Measurements from ENCODE around the gene PALD1. TPM values are rescaled to one million over a fixed set of nuclear protein-coding genes. Genes with fewer than 3 reads are reported as not detected.

The PALD1 gene
- total and polyA plus RNA-seq, 2 donors (not counting 1 experiment from before 2014, with no cell fraction given), result 0.09 to 0.33 TPM

DNA sequence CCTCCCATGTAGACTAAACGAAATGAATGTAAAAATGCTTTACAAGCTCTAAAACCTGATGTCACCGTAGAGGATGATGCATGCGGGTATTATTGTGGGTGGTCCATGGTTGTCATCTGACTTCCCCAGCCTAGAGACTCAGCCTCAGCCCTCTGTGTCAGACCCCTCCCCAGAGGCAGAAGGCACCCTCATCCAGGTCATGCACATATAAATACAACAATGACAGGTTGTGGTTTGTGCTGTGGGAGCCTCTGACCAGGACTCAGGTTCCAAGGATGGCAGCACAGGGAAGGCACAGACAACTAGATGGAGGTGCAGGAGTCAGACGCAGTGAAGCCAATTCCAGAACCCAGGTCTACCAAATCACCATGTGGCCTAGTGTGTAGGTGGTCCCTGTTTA is 33.8 kb upstream of the PALD1 start:
- Histone ChIP-seq H3K79me2 (ENCODE audit: control insufficient read depth, insufficient read depth, low read length) (no peaks in the 10 kb centered on the region), H3K27ac (ENCODE audit: insufficient read depth, low read length) (no peak overlapping the region), H3K4me1 (ENCODE audit: control insufficient read depth, extremely low read depth, insufficient read depth, low read length) (peaks cover 4% of the 10 kb centered on the region), H3K27me3 (ENCODE audit: control insufficient read depth, insufficient read depth, low read length) (peaks cover 33% of the 10 kb centered on the region), H3K4me2 (ENCODE audit: extremely low read depth, insufficient read depth, low read length) (no peak overlapping the region), H3K36me3 (ENCODE audit: control insufficient read depth, insufficient read depth, low read length) (no peaks in the 10 kb centered on the region), H3K9ac (ENCODE audit: insufficient read depth, low read length) (no peak overlapping the region), H3K9me3 (ENCODE audit: control insufficient read depth, insufficient read depth, low read depth, low read length) (no peaks in the 10 kb centered on the region), H3K4me3 (replicated peaks in 1 of 4; ENCODE audit: control extremely low read depth in 1 of 4, insufficient read depth in 1 of 4, low read depth in 3 of 4, low read length in 4 of 4) (no peak overlapping the region), H2AFZ (ENCODE audit: low read length) (no peak overlapping the region), H4K20me1 (ENCODE audit: control insufficient read depth, extremely low read depth, insufficient read depth, low read length) (no peaks in the 10 kb centered on the region)
- TF ChIP-seq, protein P1, sequence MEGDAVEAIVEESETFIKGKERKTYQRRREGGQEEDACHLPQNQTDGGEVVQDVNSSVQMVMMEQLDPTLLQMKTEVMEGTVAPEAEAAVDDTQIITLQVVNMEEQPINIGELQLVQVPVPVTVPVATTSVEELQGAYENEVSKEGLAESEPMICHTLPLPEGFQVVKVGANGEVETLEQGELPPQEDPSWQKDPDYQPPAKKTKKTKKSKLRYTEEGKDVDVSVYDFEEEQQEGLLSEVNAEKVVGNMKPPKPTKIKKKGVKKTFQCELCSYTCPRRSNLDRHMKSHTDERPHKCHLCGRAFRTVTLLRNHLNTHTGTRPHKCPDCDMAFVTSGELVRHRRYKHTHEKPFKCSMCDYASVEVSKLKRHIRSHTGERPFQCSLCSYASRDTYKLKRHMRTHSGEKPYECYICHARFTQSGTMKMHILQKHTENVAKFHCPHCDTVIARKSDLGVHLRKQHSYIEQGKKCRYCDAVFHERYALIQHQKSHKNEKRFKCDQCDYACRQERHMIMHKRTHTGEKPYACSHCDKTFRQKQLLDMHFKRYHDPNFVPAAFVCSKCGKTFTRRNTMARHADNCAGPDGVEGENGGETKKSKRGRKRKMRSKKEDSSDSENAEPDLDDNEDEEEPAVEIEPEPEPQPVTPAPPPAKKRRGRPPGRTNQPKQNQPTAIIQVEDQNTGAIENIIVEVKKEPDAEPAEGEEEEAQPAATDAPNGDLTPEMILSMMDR (conservative IDR thresholded peaks at IDR 0.05 in 1 of 2, IDR thresholded peaks at IDR 0.05 in 1 of 2; ENCODE audit: low read depth in 1 of 2, low read length in 2 of 2), result no peak
- no peak for TF ChIP-seq EZH2 (IDR thresholded peaks at IDR 0.05; ENCODE audit: low read length, missing control alignments)
- DNase-seq (ENCODE audit: low read depth in 2 of 2), result no peak

DNA sequence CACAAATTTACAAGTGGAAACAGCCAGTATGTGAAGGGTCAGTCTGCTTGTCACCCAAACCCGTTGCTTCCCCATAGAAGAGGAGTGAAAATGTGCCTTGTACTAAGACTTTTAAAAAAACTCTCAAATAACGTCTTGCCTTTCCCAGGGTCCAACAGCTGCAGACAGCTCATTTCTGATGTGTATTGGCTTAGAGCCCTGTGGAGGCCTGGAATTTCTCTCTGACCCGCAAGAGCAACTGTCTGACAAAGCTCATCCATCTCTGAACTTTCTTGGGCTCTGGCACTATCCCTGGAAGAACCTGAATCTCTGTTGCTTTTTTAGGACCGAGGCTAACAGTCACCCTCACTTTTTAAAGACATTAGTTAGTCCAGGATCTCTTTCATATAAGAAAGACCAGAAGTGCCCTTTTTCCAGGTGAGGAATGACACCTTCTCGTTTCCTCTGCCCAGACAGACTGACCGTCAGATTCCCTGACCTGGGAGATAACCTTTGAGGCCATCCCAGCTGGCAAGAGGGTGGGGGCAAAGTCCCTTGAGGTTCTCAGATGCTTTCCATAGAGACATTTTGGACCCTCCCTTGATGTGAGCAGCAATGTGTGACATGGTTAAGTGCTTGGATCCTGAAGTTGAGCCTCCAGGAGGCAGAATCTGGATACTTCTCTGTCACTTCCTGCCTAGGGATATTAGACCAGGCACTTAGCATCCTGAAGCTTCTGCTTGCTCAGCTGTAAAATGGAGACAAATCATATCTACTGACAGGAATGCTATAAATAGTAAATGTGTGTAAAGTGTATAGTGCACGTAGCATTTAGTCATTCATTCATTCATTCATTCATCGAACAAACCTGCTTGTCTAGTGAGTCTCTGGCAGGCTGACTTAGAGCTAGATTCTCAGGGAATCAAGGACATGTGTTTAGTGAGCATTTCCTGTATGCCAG is 32.6 kb upstream of the PALD1 start:
- Histone ChIP-seq H3K27me3 (ENCODE audit: control insufficient read depth, insufficient read depth, low read length) (peaks cover 23% of the 10 kb centered on the region), H3K79me2 (ENCODE audit: control insufficient read depth, insufficient read depth, low read length) (no peaks in the 10 kb centered on the region), H3K9ac (ENCODE audit: insufficient read depth, low read length) (no peak overlapping the region), H3K4me2 (ENCODE audit: extremely low read depth, insufficient read depth, low read length) (no peak overlapping the region), H3K4me3 (replicated peaks in 1 of 4; ENCODE audit: control extremely low read depth in 1 of 4, insufficient read depth in 1 of 4, low read depth in 3 of 4, low read length in 4 of 4) (no peak overlapping the region), H3K36me3 (ENCODE audit: control insufficient read depth, insufficient read depth, low read length) (no peaks in the 10 kb centered on the region), H3K9me3 (ENCODE audit: control insufficient read depth, insufficient read depth, low read depth, low read length) (no peaks in the 10 kb centered on the region), H3K27ac (ENCODE audit: insufficient read depth, low read length) (no peak overlapping the region), H4K20me1 (ENCODE audit: control insufficient read depth, extremely low read depth, insufficient read depth, low read length) (no peaks in the 10 kb centered on the region), H3K4me1 (ENCODE audit: control insufficient read depth, extremely low read depth, insufficient read depth, low read length) (peaks cover 4% of the 10 kb centered on the region), H2AFZ (ENCODE audit: low read length) (no peak overlapping the region)
- no peak for TF ChIP-seq EZH2 (IDR thresholded peaks at IDR 0.05; ENCODE audit: low read length, missing control alignments)
- TF ChIP-seq, protein P1 (conservative IDR thresholded peaks at IDR 0.05 in 1 of 2, IDR thresholded peaks at IDR 0.05 in 1 of 2; ENCODE audit: low read depth in 1 of 2, low read length in 2 of 2), result no peak
- peak; percentile 85 to 90 for DNase-seq (ENCODE audit: low read depth in 2 of 2)

DNA sequence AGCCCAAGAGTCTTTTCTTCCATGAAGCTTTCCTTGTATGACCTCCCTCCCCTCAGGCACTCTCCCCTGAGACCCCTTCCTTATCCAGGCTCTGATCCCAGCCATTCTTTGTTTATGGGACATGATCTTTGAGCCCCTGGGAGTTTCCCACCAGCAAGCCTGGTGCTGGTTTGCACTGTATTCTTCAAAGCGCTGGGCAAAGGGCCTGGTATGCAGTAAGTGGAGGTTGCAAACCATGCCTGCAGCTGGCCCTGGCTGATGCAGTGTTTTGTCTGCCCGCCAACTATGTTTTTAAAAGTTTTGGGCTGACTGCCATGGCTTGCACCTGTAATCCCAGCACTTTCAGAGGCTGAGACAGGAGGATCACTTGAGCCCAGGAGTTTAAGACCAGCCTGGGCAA is 30.3 kb upstream of the PALD1 start:
- Histone ChIP-seq H2AFZ (ENCODE audit: low read length) (no peak overlapping the region), H3K4me1 (ENCODE audit: control insufficient read depth, extremely low read depth, insufficient read depth, low read length) (peaks cover 4% of the 10 kb centered on the region), H3K79me2 (ENCODE audit: control insufficient read depth, insufficient read depth, low read length) (no peaks in the 10 kb centered on the region), H3K27me3 (ENCODE audit: control insufficient read depth, insufficient read depth, low read length) (peaks cover 3% of the 10 kb centered on the region), H3K9me3 (ENCODE audit: control insufficient read depth, insufficient read depth, low read depth, low read length) (no peaks in the 10 kb centered on the region), H3K4me2 (ENCODE audit: extremely low read depth, insufficient read depth, low read length) (no peak overlapping the region), H3K9ac (ENCODE audit: insufficient read depth, low read length) (no peak overlapping the region), H3K36me3 (ENCODE audit: control insufficient read depth, insufficient read depth, low read length) (no peaks in the 10 kb centered on the region), H4K20me1 (ENCODE audit: control insufficient read depth, extremely low read depth, insufficient read depth, low read length) (no peaks in the 10 kb centered on the region), H3K4me3 (replicated peaks in 1 of 4; ENCODE audit: control extremely low read depth in 1 of 4, insufficient read depth in 1 of 4, low read depth in 3 of 4, low read length in 4 of 4) (no peak overlapping the region), H3K27ac (ENCODE audit: insufficient read depth, low read length) (no peak overlapping the region)
- DNase-seq (ENCODE audit: low read depth in 2 of 2), result peak in 1 of 2 donors; percentile 26
- TF ChIP-seq, protein P1 (conservative IDR thresholded peaks at IDR 0.05 in 1 of 2, IDR thresholded peaks at IDR 0.05 in 1 of 2; ENCODE audit: low read depth in 1 of 2, low read length in 2 of 2), result no peak
- no peak for TF ChIP-seq EZH2 (IDR thresholded peaks at IDR 0.05; ENCODE audit: low read length, missing control alignments)

Measured in fibroblast of lung (primary cell).